GM18868 (cell line): ENCODE results near the gene PYGM.

Experiments
- ATAC-seq: cut with Tn5 transposase; IDR thresholded peaks from one replicate; pipeline ENCODE4 v1.9.1; 2021; ENCODE audit warnings: mild to moderate bottlenecking, moderate library complexity; ENCODE audit not compliant: unreplicated experiment

PYGM gene

DNA sequence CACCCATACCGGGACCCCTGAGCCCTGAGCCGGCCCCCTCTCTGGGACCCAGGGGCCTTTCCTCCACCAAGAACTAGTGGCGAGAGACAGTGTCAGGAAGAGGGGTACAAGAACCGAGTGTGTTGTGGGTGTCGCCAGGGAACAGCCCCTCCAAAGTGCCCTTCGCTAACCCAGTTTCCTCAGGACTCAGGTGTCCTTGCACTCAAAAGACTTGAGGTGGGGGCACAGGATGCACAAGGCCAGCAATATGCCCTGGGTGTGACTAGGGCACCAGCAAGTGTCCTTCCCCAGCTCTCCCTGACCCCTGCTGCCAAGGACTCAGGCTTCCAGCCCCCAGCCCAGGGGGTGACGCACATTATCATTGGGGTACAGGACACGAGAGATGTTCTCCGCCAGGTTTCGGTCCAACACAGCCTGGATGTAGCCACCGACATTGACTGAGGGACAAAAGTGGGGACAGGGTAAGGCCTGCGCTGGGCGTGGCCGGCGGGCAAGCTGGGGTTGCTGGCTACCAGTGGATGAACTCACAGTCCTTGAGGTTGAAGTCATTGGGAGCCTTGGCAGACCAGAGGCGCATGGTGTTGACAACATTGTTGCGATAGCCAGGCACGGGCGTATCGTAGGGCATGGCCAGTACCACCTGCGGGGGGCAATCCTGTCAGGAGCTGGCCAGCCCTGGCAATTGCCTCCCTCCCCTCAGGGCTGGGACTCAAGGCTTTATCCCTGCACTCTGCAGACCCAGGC lies 4.7 kb downstream of the PYGM start:
- ATAC-seq = no peak

DNA sequence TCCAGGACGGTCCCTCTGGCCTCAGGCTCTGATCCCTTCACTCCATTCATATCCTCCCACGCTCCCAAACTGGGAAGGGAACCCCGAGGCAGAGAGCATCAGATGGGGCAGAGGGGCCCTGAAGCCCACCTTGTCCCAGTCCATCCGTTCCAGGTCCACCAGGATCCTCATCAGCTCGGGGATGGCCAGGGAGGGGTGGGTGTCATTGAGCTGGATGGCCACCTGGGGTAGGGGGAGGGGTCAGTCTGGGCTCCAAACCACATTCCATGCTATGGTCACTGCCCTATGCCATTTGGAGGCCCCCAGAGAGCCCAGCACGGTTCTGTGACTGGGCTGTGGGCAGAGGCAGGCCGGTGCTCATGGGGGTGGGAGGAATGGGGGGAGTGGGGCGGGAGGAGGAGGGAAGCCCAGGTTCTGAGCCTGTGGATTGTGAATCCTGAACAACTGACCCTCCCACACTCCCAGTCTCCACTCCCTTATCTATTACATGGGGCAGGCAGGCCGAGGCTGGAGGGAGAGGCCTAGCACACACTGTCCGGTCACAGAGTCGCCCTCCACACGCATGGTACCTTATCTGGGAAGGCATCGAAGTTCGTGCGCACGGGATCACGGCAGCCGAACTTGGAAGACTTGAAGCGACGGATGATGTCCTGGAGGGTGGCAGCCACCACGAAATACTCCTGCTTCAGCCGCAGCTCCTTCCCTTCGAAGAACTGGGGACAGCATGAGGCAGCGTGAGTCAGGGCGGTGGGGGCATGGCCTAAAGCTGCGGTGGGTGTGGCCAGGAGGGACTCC lies 5.5 kb downstream of the PYGM start:
- no peak for ATAC-seq

DNA sequence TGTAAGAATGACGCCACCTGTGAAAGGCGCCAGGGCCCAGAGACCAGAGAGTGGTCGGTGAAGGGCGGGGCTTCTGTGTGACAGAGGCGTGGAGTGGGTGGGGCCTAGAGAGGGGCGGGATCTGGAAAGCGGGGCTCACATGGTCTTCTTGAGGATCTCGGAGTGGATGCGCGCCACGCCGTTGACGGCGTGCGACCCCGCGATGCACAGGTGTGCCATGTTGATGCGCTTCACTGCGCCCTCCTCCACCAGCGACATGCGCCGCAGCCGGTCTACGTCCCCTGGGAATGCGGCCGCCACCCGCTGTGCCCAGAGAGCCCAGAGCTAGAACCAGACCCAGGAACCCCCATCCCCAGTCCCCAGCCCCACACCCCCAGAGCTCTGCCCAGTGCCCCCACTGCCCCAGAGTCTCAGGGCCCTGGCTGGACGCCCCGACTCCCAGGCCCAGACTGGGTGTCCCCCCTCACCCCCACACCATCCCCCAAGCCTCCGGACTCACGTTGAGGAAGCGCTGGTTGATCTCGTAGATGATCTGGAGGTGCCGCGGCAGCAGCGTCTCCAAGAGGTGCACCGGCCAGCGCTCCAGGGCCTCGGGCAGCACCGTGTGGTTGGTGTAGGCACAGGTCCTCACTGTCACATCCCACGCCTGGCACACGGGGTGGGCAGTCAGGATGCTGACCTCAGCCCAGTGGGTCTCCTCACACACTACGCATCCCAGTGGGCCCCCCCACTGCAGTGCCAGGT lies 6.2 kb downstream of the PYGM start:
- ATAC-seq = no peak

DNA sequence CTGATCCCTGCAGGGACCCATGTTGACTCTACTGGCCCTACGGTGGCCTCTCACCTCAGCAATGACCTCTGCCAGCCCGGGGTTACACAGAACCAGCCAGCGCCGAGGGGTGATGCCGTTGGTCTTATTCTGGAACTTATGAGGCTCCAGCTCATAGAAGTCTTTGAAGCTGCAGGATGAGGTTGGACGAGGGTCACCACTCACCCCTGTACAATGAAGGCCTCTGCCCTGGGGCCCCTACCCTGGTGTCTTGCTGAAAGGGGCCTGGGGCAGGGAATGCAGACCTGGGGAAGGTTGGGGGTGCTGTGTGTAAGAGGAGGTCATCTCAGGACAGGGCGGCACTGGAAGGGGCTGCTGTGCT lies 6.8 kb downstream of the PYGM start:
- no peak for ATAC-seq

DNA sequence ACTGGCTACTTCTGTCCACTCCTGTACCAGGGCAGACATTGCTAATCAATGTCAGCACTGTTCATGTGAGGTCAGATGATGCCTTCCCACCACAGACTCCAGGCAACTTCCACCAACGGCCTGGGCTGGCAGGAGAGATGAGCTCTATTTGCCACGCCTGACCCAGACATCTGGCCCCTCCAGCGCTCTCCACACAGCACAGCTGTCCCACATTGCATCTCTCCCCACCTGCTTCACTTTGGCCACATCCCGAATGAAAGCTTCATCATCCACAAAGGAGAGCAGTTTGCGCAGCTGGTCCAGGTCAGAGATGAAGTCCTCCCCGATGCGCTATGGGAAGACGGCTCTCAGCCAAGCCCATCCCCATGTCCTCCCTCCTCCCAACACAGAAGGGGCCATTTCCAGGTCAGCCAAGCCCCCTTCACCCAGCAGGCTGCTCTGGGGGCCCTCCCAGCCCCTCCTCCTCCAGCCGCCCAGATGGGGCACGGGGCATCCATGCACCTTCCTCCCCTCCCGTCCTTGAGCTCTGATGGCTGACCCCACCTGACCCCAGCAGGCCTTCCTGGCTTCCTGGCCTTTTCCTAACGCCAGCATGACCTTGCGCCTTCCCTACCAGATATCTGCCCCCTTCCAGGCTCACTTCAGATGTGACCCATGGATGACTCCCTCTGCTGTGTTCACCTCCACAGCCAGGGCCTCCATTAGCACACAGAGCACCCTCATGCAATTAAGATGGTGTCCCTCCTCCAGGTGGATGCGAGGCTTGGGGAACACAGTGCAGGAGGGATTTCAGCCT lies 7.4 kb downstream of the PYGM start:
- ATAC-seq = no peak

DNA sequence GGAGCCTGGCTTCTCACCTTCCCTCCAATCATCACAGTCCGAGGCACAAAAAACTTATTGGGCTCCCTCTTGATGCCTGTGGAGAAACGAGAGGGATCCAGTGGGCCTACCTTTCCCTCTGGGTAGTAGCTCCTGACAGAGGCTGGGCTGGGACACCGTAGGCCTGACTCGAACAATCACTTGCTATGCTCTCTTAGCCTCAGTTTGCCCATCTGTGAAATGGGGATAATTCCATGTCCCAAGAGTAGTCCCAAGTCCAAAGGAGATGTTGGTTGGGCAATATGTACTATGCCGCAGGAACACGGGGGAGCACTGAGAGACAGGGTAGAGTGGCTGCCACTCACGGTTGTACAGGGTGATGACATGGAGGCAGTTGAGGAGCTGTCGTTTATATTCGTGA lies 8.2 kb downstream of the PYGM start:
- no peak for ATAC-seq

DNA sequence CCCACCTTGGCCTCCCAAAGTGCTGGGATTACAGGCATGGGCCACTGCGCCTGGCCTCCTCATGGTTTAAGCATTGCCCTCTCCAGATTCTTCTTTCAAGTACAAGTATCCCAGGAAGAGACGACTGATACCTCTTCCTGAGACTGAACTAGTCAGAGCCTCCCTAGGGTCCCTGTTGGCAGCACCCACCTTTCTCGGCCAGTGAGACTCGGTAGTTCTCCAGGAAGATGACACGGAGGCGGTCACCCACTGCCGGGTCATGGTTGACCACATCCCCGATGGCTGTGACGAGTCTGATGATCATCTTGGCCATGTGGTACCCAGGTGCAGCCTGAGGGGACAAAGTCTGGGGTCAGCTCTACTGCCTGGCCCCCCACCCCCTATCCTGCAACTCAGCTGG lies 8.6 kb downstream of the PYGM start:
- ATAC-seq = no peak

DNA sequence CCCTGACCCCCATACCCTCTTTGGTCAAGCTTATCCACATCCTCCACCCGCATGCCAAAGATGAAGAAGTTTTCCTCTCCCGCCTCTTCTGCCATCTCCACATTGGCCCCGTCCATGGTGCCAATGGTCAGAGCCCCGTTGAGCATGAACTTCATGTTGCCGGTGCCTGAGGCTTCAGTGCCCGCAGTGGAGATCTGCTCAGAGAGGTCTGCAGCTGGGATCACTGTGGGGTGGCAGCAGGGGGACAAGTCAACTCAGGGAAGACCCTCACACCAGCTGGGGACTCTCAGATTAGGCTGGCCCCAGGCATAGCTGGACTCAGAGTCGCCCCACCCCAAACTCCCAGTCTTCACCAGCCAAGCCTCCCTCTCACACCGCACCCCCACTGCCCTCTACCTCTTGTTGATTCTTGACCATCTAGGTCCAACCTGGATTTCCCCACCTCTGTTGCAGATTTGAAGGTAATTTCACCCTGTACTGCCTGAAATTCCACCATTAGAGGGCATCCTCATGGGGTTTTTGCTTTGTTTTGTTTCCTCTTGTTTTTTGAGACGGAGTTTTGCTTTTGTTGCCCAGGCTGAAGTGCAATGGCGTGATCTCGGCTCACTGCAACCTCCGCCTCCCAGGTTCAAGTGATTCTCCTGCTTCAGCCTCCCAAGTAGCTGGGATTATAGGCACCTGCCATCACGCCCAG lies 9.3 kb downstream of the PYGM start:
- ATAC-seq = no peak

DNA sequence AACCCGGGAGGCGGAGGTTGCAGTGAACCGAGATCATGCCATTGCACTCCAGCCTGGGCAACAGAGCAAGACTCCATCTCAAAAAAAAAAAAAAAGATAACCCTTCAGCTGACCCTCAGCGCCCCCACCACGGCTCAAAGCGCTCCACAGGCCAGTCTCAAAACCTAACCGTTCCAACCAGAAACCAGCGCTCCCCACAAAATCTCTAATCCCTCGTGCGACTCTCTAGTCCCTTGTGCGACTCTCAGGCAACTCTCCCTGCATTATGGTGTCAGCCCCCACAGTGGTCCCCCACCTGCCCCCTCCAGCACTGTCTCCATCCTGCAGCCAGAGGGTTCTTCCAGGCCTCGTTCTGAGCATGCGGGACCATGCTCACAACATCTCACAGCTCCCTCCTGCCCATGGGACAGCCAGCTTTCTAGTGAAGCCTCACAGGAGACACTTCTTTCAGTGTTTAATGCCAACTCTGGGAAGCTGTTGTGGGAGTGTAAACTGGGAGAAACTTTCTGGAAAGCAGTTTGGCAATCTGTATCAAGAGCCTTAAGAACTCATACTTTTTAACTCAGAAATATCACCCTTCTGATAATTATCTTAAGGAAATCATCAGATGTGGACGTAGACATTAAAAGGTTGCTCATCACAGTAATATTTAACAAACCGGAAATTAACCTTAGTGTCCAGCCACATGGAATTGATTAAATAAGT lies 11.7 kb downstream of the PYGM start:
- no peak for ATAC-seq

DNA sequence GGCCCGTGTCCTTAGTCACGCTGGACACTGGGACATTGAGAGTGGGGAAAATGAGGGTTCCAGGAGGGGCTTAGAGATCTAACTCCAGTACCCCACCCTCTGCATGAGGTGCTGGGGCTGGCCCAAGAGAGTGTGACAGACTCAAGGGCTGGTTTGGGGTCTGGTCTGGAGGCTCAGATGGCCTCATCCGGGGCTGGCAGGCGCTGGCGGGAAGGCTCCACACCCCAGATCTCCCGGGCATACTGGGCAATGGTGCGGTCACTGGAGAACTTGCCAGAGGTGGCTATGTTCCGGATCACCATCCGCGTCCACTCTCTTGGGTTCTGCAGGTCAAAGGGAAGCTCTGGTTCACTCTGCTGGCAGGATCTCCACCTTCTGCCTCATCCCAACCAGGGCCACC lies 13.3 kb downstream of the PYGM start:
- no peak for ATAC-seq

DNA sequence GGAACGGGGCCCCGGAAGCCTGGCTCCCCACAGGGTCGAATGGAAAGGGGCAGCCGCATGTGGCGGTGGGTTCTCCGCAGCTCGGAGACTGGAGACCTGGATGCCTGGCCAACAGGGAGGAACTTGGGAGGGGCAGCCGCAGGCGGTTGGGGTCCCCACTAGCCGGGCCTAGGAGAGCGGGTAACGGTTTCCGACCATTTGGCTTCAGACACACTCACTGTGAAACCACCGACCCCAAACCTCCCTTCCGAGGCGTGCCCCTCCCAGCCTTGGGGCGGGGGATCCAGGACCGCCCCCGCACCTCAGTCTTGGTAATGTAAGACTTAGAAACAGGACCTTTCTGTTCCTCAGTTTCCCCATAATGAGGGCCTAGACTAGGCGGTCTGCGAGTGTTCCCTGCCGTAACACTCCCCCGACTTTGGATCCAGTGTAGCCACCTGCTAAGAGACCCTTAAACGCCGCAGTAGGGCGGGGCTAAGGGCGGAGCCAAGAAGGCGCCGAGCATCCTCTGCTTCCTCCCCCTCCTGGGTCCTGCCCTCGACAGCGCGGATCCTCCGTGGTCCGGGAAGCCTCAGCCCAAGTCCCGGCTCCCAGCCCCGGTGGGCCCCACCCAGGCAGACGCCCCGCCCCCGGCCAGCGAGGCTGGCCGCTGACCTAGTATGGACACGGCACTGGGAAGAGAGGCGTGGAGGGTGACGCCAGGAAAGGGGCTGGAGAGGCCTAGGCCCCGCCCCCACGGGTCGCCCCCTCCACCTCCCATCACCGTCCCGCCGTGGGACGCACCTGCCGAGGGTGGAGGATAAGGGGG lies 14.0 kb downstream of the PYGM start:
- ATAC-seq = no peak

DNA sequence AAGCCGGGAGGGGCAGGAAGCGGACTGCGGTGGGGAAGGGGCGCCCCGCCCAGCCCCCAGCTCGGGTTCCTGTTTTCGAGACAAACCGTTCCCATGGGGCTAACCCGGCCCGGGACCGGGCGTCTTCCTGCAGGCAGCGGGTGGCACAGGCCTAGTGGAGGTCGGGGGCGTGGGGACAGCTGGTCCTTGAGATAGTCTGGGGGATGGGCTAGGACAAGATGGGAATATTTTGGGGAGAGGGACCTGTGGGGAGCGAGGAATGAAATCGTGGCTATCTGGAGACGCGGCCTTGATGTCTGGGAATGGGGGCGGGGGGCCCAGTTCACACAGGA lies 14.6 kb downstream of the PYGM start:
- no peak for ATAC-seq

DNA sequence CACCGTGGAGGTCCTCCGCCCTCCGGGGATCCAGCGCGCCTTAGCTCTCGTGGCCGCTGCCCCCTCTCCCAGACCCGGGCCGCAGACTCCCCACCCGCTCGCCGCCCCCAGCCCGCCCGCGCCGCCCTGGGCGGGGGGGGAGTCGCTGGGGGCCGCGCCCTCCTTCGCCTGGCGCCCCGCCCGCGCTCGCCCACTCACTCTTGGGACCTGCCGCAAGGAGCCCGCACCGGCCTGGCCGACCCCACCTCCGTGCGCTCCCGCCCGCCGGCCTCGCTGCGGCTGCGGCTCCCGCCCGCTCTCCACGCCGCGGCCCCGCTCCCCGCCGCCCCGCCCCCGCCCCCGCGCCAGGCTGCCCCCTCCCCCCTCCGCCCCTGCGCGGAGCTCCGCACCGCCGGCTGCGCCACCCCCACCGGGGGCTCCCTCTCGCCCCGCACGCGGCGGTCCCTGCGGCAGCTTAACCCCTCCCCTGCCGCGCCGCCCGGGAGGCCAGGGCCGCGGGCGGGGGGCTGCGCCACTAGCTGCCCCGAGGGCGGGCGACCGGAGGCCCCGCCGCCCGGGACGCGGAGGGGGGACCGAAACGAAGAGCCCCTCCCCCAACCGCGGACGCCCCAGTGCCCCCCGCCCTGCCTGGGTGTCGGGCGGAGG lies 15.1 kb downstream of the PYGM start:
- no peak for ATAC-seq

DNA sequence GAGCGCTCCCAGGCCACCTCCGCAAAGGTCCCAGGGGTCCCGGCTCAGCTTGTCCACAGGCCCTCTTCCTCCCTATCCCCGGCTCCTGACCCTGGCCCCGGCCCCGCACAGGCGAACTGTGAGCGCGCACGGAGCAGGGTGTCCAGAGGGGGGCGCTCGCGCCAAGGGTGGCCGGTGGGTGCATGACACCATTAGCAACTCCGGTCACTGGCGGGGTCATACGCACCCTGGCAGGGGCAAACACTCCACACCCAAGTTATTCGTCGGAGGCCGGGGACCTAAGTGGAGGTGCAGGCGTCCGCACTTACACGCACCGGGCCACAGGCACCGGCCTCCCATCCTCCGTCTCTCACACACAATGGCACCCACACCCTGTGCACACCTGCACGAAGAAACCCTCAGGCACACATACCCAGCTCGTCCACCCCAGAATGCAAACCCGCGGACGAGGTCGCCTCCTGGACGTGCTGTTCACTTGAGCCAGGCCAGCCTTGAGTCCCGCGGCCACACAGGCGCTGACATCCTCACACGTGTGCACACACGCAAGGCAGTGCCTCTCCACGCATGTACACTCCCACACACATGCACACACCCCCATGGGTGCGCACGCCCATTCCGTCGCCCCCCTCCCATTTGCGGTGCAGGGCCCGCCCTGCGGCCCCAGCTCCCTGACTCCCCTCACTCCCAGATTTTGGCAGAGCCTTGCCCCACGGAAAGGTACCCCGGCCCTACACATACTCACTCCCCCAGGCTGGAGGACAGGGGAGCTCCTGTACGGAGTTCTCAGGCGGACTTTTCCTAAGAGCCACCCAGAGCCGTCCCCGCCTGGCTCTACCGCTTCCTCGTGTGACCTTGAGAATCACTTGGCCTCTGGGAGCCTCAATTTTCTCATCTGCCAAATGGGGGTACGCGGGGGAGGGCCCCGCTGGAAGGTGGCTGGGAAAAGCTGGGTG lies 15.9 kb downstream of the PYGM start, which contains the start of gene RASGRP2:
RASGRP2 (minus strand) TSS at position 552 of the 953 bp plus-strand sequence. CDS start 1,276 bp downstream, outside the sequence.
- no peak for ATAC-seq

DNA sequence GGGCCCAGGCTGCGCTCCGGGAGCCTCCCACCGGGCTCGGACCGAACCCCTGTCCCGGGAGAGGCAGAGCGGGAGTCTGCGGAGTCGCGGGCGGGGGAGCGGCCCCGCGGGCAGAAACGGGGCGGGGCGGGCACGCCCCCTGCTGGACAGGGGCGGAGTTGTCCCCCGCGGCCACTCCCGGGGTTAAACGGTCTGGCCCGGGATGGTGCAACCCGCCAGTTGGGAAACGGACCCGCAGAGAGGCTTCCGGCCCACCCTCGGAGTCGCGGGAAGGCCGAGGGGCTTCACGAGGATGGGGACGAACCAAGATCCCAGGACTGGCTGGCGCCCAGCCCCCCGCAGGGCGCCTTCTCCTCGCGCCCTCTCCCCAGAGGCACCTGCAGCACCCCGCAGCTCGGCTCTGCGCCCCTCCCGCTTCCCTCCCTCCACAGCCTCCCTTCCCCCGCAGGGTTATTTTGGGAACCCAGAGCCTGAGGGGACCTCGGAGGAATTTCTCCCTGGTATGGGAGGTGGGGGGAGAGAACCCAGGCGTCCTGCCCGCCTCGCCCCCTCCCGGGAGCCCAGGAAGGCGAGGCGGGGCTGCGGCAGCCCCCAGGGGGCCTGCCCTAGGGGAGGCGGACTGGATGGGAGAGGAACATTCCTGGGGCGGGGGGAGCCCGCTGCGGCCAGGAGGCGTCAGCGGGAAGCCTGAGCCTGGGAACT lies 16.7 kb downstream of the PYGM start:
- no peak for ATAC-seq

DNA sequence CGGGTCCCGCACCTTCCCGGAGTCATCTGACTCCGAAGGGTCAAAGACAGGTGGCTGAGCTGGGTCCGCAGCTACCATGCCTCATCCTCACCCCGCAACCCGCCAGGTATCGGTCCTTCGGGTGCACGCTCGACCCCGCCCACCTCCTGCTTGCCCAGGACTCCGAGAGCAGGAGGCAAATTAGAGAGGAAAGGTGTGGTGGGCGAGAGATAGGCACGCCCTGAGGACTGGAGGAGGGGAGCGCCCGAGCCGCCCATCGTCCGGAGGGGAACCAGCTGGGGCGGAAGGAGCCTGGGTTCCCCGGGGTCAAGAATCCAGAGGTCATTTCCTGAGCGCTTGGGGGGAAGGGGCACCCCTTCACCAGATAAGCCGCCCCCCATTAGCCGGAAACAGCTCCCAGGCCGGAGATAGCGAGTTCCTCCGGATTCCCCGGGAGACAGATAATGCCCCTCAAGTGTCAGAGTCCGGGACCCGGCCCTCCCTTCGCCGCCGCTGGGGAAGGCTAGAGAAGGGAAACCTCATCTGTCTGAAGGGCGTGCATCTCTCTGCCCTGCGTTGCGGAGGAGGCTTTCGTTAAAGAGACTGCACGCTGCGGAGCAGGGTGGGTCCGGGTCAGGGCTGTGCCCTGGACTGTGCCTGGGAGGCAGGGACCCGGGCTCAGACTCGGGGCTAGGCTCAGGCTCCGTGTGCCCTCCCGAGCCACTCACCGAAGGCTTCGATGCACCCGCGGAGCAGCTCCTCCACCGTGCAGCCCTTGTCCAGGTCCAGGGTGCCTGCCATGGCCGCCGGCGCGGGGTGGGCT lies 17.5 kb downstream of the PYGM start:
- ATAC-seq = no peak
